Measurements from ENCODE around the gene DDX25. TPM values are rescaled to one million over a fixed set of nuclear protein-coding genes. Genes with fewer than 3 reads are reported as not detected.

Gene DDX25
- polyA plus RNA-seq, 1 donor (not counting 4 experiments of a cell fraction or from before 2014, with no cell fraction given) = 0.12 TPM

GRCh38 chr11:125952559-125952958 lies 48.3 kb downstream of the DDX25 start:
- no peaks in the 10 kb centered on the region for H4K20me1 ChIP-seq (ENCODE audit: control insufficient read depth, extremely low read depth, insufficient read depth, low read length)
- H3K79me2 ChIP-seq (ENCODE audit: control insufficient read depth, insufficient read depth, low read length) = no peaks in the 10 kb centered on the region
- no peak for DNase-seq (ENCODE audit: low read depth, low spot score)
- H3K4me3 ChIP-seq (ENCODE audit: control insufficient read depth in 2 of 3, extremely low read depth in 1 of 3, insufficient read depth in 2 of 3, low read depth in 1 of 3, low read length in 3 of 3) = no peak overlapping the region
- H3K9ac ChIP-seq (ENCODE audit: control insufficient read depth, extremely low read depth, insufficient read depth, low read length) = no peak overlapping the region
- H3K27ac ChIP-seq (ENCODE audit: control insufficient read depth, insufficient read depth, low read length) = no peak overlapping the region
- H3K36me3 ChIP-seq (ENCODE audit: control insufficient read depth in 2 of 2, extremely low read depth in 1 of 2, insufficient read depth in 2 of 2, low read length in 2 of 2) = no peaks in the 10 kb centered on the region
- H3K9me3 ChIP-seq (ENCODE audit: control insufficient read depth, low read depth, low read length) = no peaks in the 10 kb centered on the region
- TF ChIP-seq CTCF (optimal IDR thresholded peaks at IDR 0.05 in 1 of 3, IDR thresholded peaks at IDR 0.05 in 1 of 3, conservative IDR thresholded peaks at IDR 0.05 in 1 of 3; ENCODE audit: extremely low read depth in 1 of 3, insufficient read depth in 2 of 3, low read length in 3 of 3) (no peak), EZH2 (IDR thresholded peaks at IDR 0.05; ENCODE audit: low read length) (no peak)
- H3K9me1 ChIP-seq (ENCODE audit: control insufficient read depth, extremely low read depth, insufficient read depth, low read length) = no peaks in the 10 kb centered on the region
- peaks cover 22% of the 10 kb centered on the region for H3K4me1 ChIP-seq (ENCODE audit: control insufficient read depth, extremely low read depth, insufficient read depth, low read length)
- peak; percentile 61 for FAIRE-seq
- dilution Hi-C loops (cut with MboI; ENCODE audit: extremely low pct_ligation_motif_present, low sequenced_read_pairs) = no loop called here
- peak overlapping the region; percentile 66 for H3K4me2 ChIP-seq (ENCODE audit: control insufficient read depth, extremely low read depth, insufficient read depth, low read depth, low read length)
- peaks cover 4% of the 10 kb centered on the region for H3K27me3 ChIP-seq (ENCODE audit: control insufficient read depth, extremely low read depth, insufficient read depth, low read length)
- no peak overlapping the region for H2AFZ ChIP-seq (ENCODE audit: control insufficient read depth, low read length)

- Histone ChIP-seq H3K4me1 (ENCODE audit: control insufficient read depth, extremely low read depth, insufficient read depth, low read length) (peaks cover 22% of the 10 kb centered on the region), H3K36me3 (ENCODE audit: control insufficient read depth in 2 of 2, extremely low read depth in 1 of 2, insufficient read depth in 2 of 2, low read length in 2 of 2) (no peaks in the 10 kb centered on the region), H3K4me3 (ENCODE audit: control insufficient read depth in 2 of 3, extremely low read depth in 1 of 3, insufficient read depth in 2 of 3, low read depth in 1 of 3, low read length in 3 of 3) (peak overlapping the region in 1 of 3 experiments; percentile 43), H3K9ac (ENCODE audit: control insufficient read depth, extremely low read depth, insufficient read depth, low read length) (no peak overlapping the region), H3K9me1 (ENCODE audit: control insufficient read depth, extremely low read depth, insufficient read depth, low read length) (no peaks in the 10 kb centered on the region), H3K27me3 (ENCODE audit: control insufficient read depth, extremely low read depth, insufficient read depth, low read length) (peaks cover 4% of the 10 kb centered on the region), H2AFZ (ENCODE audit: control insufficient read depth, low read length) (peak overlapping the region; percentile 58), H3K27ac (ENCODE audit: control insufficient read depth, insufficient read depth, low read length) (no peak overlapping the region), H4K20me1 (ENCODE audit: control insufficient read depth, extremely low read depth, insufficient read depth, low read length) (no peaks in the 10 kb centered on the region), H3K4me2 (ENCODE audit: control insufficient read depth, extremely low read depth, insufficient read depth, low read depth, low read length) (peak overlapping the region; percentile 66), H3K9me3 (ENCODE audit: control insufficient read depth, low read depth, low read length) (no peaks in the 10 kb centered on the region), H3K79me2 (ENCODE audit: control insufficient read depth, insufficient read depth, low read length) (no peaks in the 10 kb centered on the region)
- TF ChIP-seq CTCF (optimal IDR thresholded peaks at IDR 0.05 in 1 of 3, IDR thresholded peaks at IDR 0.05 in 1 of 3, conservative IDR thresholded peaks at IDR 0.05 in 1 of 3; ENCODE audit: extremely low read depth in 1 of 3, insufficient read depth in 2 of 3, low read length in 3 of 3) (no peak), EZH2 (IDR thresholded peaks at IDR 0.05; ENCODE audit: low read length) (no peak)
- dilution Hi-C loops (cut with MboI; ENCODE audit: extremely low pct_ligation_motif_present, low sequenced_read_pairs) = no loop called here
- FAIRE-seq = peak; percentile 70
- DNase-seq (ENCODE audit: low read depth, low spot score) = no peak
Measured at GRCh38 chr11:125952973-125953372, 48.7 kb downstream of the DDX25 start.
